H1 (cell line): ENCODE results near the gene C5AR2. TPM values are rescaled to one million over a fixed set of nuclear protein-coding genes. Genes with fewer than 3 reads are reported as not detected.

ENCODE experiments used
- CTCF ChIA-PET: fragments of 300-600 bp; sonication (Branson Sonifier 250); formaldehyde crosslinking; loops from one replicate; lab custom pipeline; 2021; ENCODE audit not compliant: partially characterized antibody; lab: Charles Lee
- POLR2A ChIA-PET: fragments of 300-600 bp; sonication (Branson Sonifier 250); formaldehyde crosslinking; loops from one replicate; lab custom pipeline; 2021; ENCODE audit warnings: inconsistent platforms; ENCODE audit not compliant: partially characterized antibody; lab: Charles Lee
- DNase-seq, 2 experiments: peaks; one replicate each; pipeline versions ENCODE4 v3.0.0 to v3.0.0-alpha.2; 2010 to 2022; ENCODE audit warnings: low spot score in 2 of 2, low read depth in 1 of 2, mixed read lengths in 1 of 2
- FAIRE-seq: peaks from 2 replicates; lab custom pipeline; 2011; peaks lifted over from hg19 to GRCh38; lab: Jason Lieb, UNC
- H2AFZ ChIP-seq: 2 replicates; pipeline ENCODE4 v1.8.1; 2012; ENCODE audit warnings: low read length, inconsistent platforms
- H2AK5ac ChIP-seq: 2 replicates; pipeline ENCODE4 v1.6.1; 2013; ENCODE audit warnings: low read depth, low read length
- H2BK120ac ChIP-seq: replicated peaks from 2 replicates; pipeline ENCODE3; 2013; ENCODE audit warnings: low read depth, low read length, inconsistent platforms
- H2BK12ac ChIP-seq: 2 replicates; pipeline ENCODE4 v1.6.1; 2013; ENCODE audit warnings: low read depth, low read length
- H2BK15ac ChIP-seq: 2 replicates; pipeline ENCODE4 v1.6.1; 2013; ENCODE audit warnings: low read length
- H2BK20ac ChIP-seq: 2 replicates; pipeline ENCODE4 v1.6.1; 2013; ENCODE audit warnings: low read length
- H2BK5ac ChIP-seq: 2 replicates; pipeline ENCODE4 v1.6.1; 2013; ENCODE audit warnings: low read depth, low read length
- H3K14ac ChIP-seq: 2 replicates; pipeline ENCODE4 v1.6.1; 2013; ENCODE audit warnings: inconsistent platforms; ENCODE audit not compliant: insufficient read length
- H3K18ac ChIP-seq: 2 replicates; pipeline ENCODE4 v1.6.1; 2013; ENCODE audit warnings: low read length; ENCODE audit errors: extremely low read depth
- H3K23ac ChIP-seq: 2 replicates; pipeline ENCODE4 v1.6.1; 2013; ENCODE audit warnings: inconsistent platforms; ENCODE audit not compliant: insufficient read length
- H3K23me2 ChIP-seq: 2 replicates; pipeline ENCODE4 v1.6.1; 2013; ENCODE audit warnings: low read depth, low read length
- H3K27ac ChIP-seq: 2 replicates; pipeline ENCODE4 v1.6.1; 2011; ENCODE audit warnings: low read depth, low read length, inconsistent platforms
- H3K27me3 ChIP-seq, 4 experiments: replicated peaks in 1 of 4; 1 replicate in 1 of 4; 2 replicates in 3 of 4; pipeline versions ENCODE4 v1.6.1 to v1.8.1; 2011 to 2013; ENCODE audit warnings: low read length in 3 of 4, mild to moderate bottlenecking in 3 of 4, inconsistent platforms in 2 of 4, mixed read lengths in 2 of 4, moderate library complexity in 1 of 4; ENCODE audit not compliant: control insufficient read depth in 3 of 4, insufficient read depth in 3 of 4; ENCODE audit errors: extremely low read depth in 1 of 4
- H3K36me3 ChIP-seq, 4 experiments: 2 replicates each; pipeline versions ENCODE4 v1.6.1 to v1.8.1; 2011 to 2013; ENCODE audit warnings: mild to moderate bottlenecking in 4 of 4, low read length in 3 of 4, moderate library complexity in 2 of 4, control low read depth in 1 of 4, inconsistent platforms in 1 of 4; ENCODE audit not compliant: insufficient read depth in 4 of 4, control insufficient read depth in 2 of 4
- H3K4ac ChIP-seq: replicated peaks from 2 replicates; pipeline ENCODE3; 2013; ENCODE audit warnings: low read length, low read depth, mixed read lengths, inconsistent platforms; ENCODE audit not compliant: insufficient read length
- H3K4me1 ChIP-seq, 4 experiments: replicated peaks in 1 of 4; 1 replicate in 1 of 4; 2 replicates in 3 of 4; pipeline versions ENCODE4 v1.6.1 to v1.8.1; 2011 to 2013; ENCODE audit warnings: low read length in 3 of 4, inconsistent platforms in 2 of 4, mixed read lengths in 1 of 4; ENCODE audit not compliant: insufficient read depth in 4 of 4, control insufficient read depth in 3 of 4
- H3K4me2 ChIP-seq, 2 experiments: 2 replicates each; pipeline versions ENCODE4 v1.6.1 to v1.8.1; 2011 to 2013; ENCODE audit warnings: low read depth in 2 of 2, low read length in 2 of 2, control low read depth in 1 of 2, inconsistent platforms in 1 of 2, mild to moderate bottlenecking in 1 of 2; ENCODE audit not compliant: insufficient read depth in 1 of 2
- H3K4me3 ChIP-seq, 4 experiments: fragments of 200-600, 300-600 bp in 1 of 4; sonication (generic), shearing (Covaris generic), sonication (Bioruptor Twin) in 1 of 4; 2 replicates each; pipeline versions ENCODE4 v1.5.1 to v1.8.1; 2011 to 2016; ENCODE audit warnings: low read length in 4 of 4, low read depth in 3 of 4, control low read depth in 2 of 4, inconsistent platforms in 2 of 4, mild to moderate bottlenecking in 2 of 4, mixed read lengths in 1 of 4, moderate library complexity in 1 of 4; ENCODE audit not compliant: insufficient read depth in 2 of 4; ENCODE audit errors: extremely low read depth in 1 of 4
- H3K56ac ChIP-seq: replicated peaks from 2 replicates; pipeline ENCODE3; 2013; ENCODE audit warnings: low read depth, mild to moderate bottlenecking, mixed read lengths, low read length, inconsistent platforms; ENCODE audit not compliant: insufficient read length
- H3K79me1 ChIP-seq: 2 replicates; pipeline ENCODE4 v1.6.1; 2013; ENCODE audit warnings: low read depth, low read length, control low read depth
- H3K79me2 ChIP-seq, 2 experiments: 2 replicates each; pipeline versions ENCODE4 v1.6.1 to v1.8.1; 2012 to 2013; ENCODE audit warnings: low read length in 2 of 2, mild to moderate bottlenecking in 2 of 2, inconsistent platforms in 1 of 2; ENCODE audit not compliant: insufficient read depth in 2 of 2, control insufficient read depth in 1 of 2
- H3K9ac ChIP-seq, 4 experiments: replicated peaks in 1 of 4; 1 replicate in 1 of 4; 2 replicates in 3 of 4; pipeline versions ENCODE4 v1.6.1 to v1.8.1; 2011 to 2013; ENCODE audit warnings: low read depth in 3 of 4, low read length in 3 of 4, control low read depth in 2 of 4, mild to moderate bottlenecking in 2 of 4, moderate library complexity in 2 of 4, inconsistent platforms in 1 of 4; ENCODE audit errors: extremely low read depth in 1 of 4
- H3K9me3 ChIP-seq, 2 experiments: 2 replicates each; pipeline versions ENCODE4 v1.6.1 to v1.8.1; 2012 to 2013; ENCODE audit warnings: mild to moderate bottlenecking in 2 of 2, moderate library complexity in 2 of 2, control low read depth in 1 of 2, inconsistent platforms in 1 of 2, low read depth in 1 of 2, low read length in 1 of 2, mixed read lengths in 1 of 2; ENCODE audit not compliant: insufficient read depth in 2 of 2
- H4K20me1 ChIP-seq, 2 experiments: replicated peaks in 1 of 2; 2 replicates each; pipeline versions ENCODE3 to v1.8.1; 2011 to 2013; ENCODE audit warnings: inconsistent platforms in 2 of 2, low read length in 2 of 2, mild to moderate bottlenecking in 1 of 2; ENCODE audit not compliant: insufficient read depth in 2 of 2, control insufficient read depth in 1 of 2
- H4K5ac ChIP-seq: 2 replicates; pipeline ENCODE4 v1.6.1; 2013; ENCODE audit warnings: low read length, low read depth, mixed read lengths, inconsistent platforms; ENCODE audit not compliant: insufficient read length
- H4K8ac ChIP-seq: 2 replicates; pipeline ENCODE4 v1.8.0; 2013; ENCODE audit warnings: mild to moderate bottlenecking, moderate library complexity, low read length, inconsistent platforms; ENCODE audit not compliant: insufficient read depth; ENCODE audit errors: extremely low read depth
- H4K91ac ChIP-seq: replicated peaks from 2 replicates; pipeline ENCODE3; 2013; ENCODE audit warnings: low read length, mixed read lengths, inconsistent platforms; ENCODE audit not compliant: insufficient read length
- BRCA1 ChIP-seq: IDR thresholded peaks from 2 replicates; pipeline ENCODE4 v1.6.1; 2012; ENCODE audit warnings: low read depth, low read length, improper control_type of control experiment
- EZH2 ChIP-seq: fragments of 200-600 bp; sonication (generic); IDR thresholded peaks from 2 replicates; pipeline ENCODE4 v1.7.1; 2012; ENCODE audit warnings: low read depth, mild to moderate bottlenecking, moderate library complexity, low read length, inconsistent platforms; ENCODE audit not compliant: severe bottlenecking
- RBBP5 ChIP-seq: IDR thresholded peaks from 2 replicates; pipeline ENCODE4 v1.7.1; 2012; ENCODE audit warnings: low read depth, mild to moderate bottlenecking, inconsistent platforms, low read length, moderate library complexity, borderline replicate concordance
- SP2 ChIP-seq: IDR thresholded peaks from 2 replicates; pipeline ENCODE4 v1.6.1; 2012; ENCODE audit warnings: mild to moderate bottlenecking, low read length, inconsistent platforms
- whole genome bisulfite sequencing, 2 experiments: shearing (Covaris generic) in 1 of 2; methylation state at CpG; one replicate each; pipeline versions ENCODE4 v1.1.6 to v1.1.7; 2013 to 2015; ENCODE audit warnings: low lambda C conversion rate in 2 of 2, mixed read lengths in 2 of 2, inconsistent platforms in 1 of 2, low coverage in 1 of 2, missing lambda C conversion rate in 1 of 2; ENCODE audit not compliant: insufficient replicate concordance in 2 of 2, insufficient coverage in 1 of 2, insufficient read length in 1 of 2; ENCODE audit errors: extremely low coverage in 1 of 2, missing lambda C conversion rate in 1 of 2; 5-methylcytosine and 5-hydroxymethylcytosine counted together
- polyA plus RNA-seq, 7 experiments: library from polyadenylated mRNA; depleted of rRNA in 3 of 7; stranded (reverse) in 5 of 7; unstranded in 2 of 7; fragments of >200 nt in 5 of 7; fragments of 200-250 nt in 2 of 7; gene quantifications; 1 replicate in 5 of 7; 2 replicates in 1 of 7; 4 replicates in 1 of 7; pipeline versions ENCODE4 v1.2.1 to v1.2.3, GENCODE V29; 2011 to 2013; ENCODE audit warnings: missing spikeins in 2 of 7, mixed read lengths in 2 of 7
- total RNA-seq: library from RNA; stranded (reverse); fragmentation: NEBNext Ultra II Directional; extraction: Animal tissue kit (Norgen Biotek cat#: 25700); gene quantifications from 2 replicates; pipeline ENCODE4 v1.2.1, GENCODE V29; 2021

Gene C5AR2
- total and polyA plus RNA-seq, 2 of the 8 experiments (the other 6 are each of a cell fraction or from before 2014, with no cell fraction given), result 0.08 to 0.15 TPM

DNA sequence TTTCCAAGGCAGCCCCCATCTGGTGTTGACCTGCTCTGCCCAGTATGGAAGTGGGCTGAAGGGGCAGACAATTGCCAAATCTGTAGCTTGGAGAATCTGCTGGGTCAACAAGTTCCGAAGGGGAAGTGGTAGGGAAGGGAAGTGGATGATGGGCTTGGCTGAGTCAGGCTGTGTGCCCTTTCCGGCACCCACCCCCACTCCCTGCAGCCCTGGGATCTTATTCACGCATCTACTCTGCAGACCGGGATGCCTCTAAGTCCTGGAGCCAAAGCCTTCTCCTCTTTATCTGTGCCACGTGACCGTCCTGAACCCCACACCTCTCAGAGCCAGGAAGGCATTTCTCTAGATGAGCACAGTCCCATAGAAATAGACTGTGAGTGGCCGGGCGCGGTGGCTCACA lies 7.5 kb upstream of the C5AR2 start:
- DNase-seq, result no peak
- H3K56ac ChIP-seq, result no peak overlapping the region
- H3K4ac ChIP-seq, result no peak overlapping the region
- H3K18ac ChIP-seq, result no peak overlapping the region
- peak overlapping the region; percentile 79 for H4K8ac ChIP-seq
- H3K79me1 ChIP-seq, result no peaks in the 10 kb centered on the region
- H2BK120ac ChIP-seq, result no peak overlapping the region
- 0 out of 2 replicates have a peak overlapping the region, but pooled peaks have one; percentile 9 for H2AFZ ChIP-seq
- no peaks in the 10 kb centered on the region for H3K79me2 ChIP-seq
- H3K27me3 ChIP-seq, result no peaks in the 10 kb centered on the region; a peak in 2 of 7 replicates
- H3K4me2 ChIP-seq, result no peak overlapping the region
- H3K9ac ChIP-seq, result no peak overlapping the region
- no peaks in the 10 kb centered on the region for H4K20me1 ChIP-seq
- H2BK12ac ChIP-seq, result no peak overlapping the region
- H2BK20ac ChIP-seq, result no peak overlapping the region
- H3K14ac ChIP-seq, result no peak overlapping the region
- no peaks in the 10 kb centered on the region for H3K23me2 ChIP-seq
- no peak overlapping the region for H2BK15ac ChIP-seq
- no peak overlapping the region for H4K91ac ChIP-seq
- no peak overlapping the region for H4K5ac ChIP-seq
- no peaks in the 10 kb centered on the region for H3K9me3 ChIP-seq
- no peak for FAIRE-seq
- H3K4me3 ChIP-seq, result no peak overlapping the region
- H2AK5ac ChIP-seq, result no peak overlapping the region
- no peak overlapping the region for H3K23ac ChIP-seq
- CTCF ChIA-PET, result interaction anchor here (1.0 to 3.3 kb wide), 6 partner anchors 10 to 112 kb away, joined by 3 to 23 read pairs (median 3); no protein-coding TSS in a partner anchor
- H3K27ac ChIP-seq, result no peak overlapping the region
- 82% methylated on average over 9 of the region's 9 CpGs; no CpG with 5 or more reads in 1 of the 2 experiments for WGBS, 2 experiments
- POLR2A ChIA-PET, result interaction anchor here (1.7 kb wide), 1 partner anchor 94 kb away, joined by 4 read pairs; the partner anchor contains the start of gene MEIS3
- no peak overlapping the region for H2BK5ac ChIP-seq
- peaks cover 0 to 3% (median 0%) of the 10 kb centered on the region in 4 experiments; a peak in 1 of 7 replicates for H3K4me1 ChIP-seq
- H3K36me3 ChIP-seq, result no peaks in the 10 kb centered on the region
- TF ChIP-seq EZH2 (no peak), BRCA1 (no peak), RBBP5 (no peak), SP2 (no peak)
